SU-DHL-6 (cell line): Measurements from ENCODE around the gene CCDC82.

Source experiments
- H2AFZ ChIP-seq: fragments of 200-600 bp; sonication (generic); 2 replicates; pipeline ENCODE4 v1.6.1; 2014; ENCODE audit warnings: low read depth, mild to moderate bottlenecking, moderate library complexity, mixed read lengths, antibody characterized with exemption, low read length; ENCODE audit not compliant: severe bottlenecking
- H3F3A ChIP-seq: fragments of 200-600 bp; shearing (Covaris generic); 2 replicates; pipeline ENCODE4 v1.6.0; 2016; ENCODE audit warnings: antibody characterized with exemption, mild to moderate bottlenecking; ENCODE audit not compliant: insufficient read depth
- H3K27ac ChIP-seq: fragments of 200-600 bp; sonication (generic); 2 replicates; pipeline ENCODE4 v1.5.1; 2016; ENCODE audit warnings: low read depth, mild to moderate bottlenecking, low read length, moderate library complexity, mixed read lengths
- H3K27me3 ChIP-seq: fragments of 200-600 bp; sonication (generic), shearing (Covaris generic); 2 replicates; pipeline ENCODE4 v1.6.0; 2014; ENCODE audit warnings: mild to moderate bottlenecking, low read length
- H3K36me3 ChIP-seq: fragments of 200-600 bp; sonication (generic); 2 replicates; pipeline ENCODE4 v1.6.1; 2014; ENCODE audit warnings: mild to moderate bottlenecking, low read length, mixed read lengths
- H3K4me2 ChIP-seq: fragments of 300-600, 200-600 bp; shearing (Covaris generic), sonication (generic); 2 replicates; pipeline ENCODE4 v1.6.0; 2014; ENCODE audit warnings: low read length, low read depth, mild to moderate bottlenecking; ENCODE audit not compliant: poor library complexity, severe bottlenecking
- H3K4me3 ChIP-seq: fragments of 200-600 bp; sonication (generic); 2 replicates; pipeline ENCODE4 v1.5.1; 2014; ENCODE audit warnings: antibody characterized with exemption, low read length, mild to moderate bottlenecking, mixed read lengths; ENCODE audit not compliant: insufficient read depth, poor library complexity, severe bottlenecking
- H3K79me2 ChIP-seq: fragments of 200-600 bp; sonication (generic); 2 replicates; pipeline ENCODE4 v1.6.1; 2014; ENCODE audit warnings: mild to moderate bottlenecking, low read length, moderate library complexity; ENCODE audit not compliant: insufficient read depth
- H3K9ac ChIP-seq: fragments of 200-600 bp; sonication (generic); 2 replicates; pipeline ENCODE4 v1.7.0; 2014; ENCODE audit warnings: mild to moderate bottlenecking, low read length
- H3K9me2 ChIP-seq: fragments of 200-600 bp; sonication (generic); replicated peaks from 2 replicates; pipeline ENCODE4 v1.6.1; 2014; ENCODE audit warnings: low read length; ENCODE audit not compliant: insufficient read depth
- H3K9me3 ChIP-seq: fragments of 200-600 bp; sonication (generic); 2 replicates; pipeline ENCODE4 v1.6.1; 2014; ENCODE audit warnings: low read length, mixed read lengths; ENCODE audit not compliant: insufficient read depth
- H4K20me1 ChIP-seq: fragments of 200-600 bp; sonication (generic); 2 replicates; pipeline ENCODE4 v1.6.1; 2014; ENCODE audit warnings: low read depth, mild to moderate bottlenecking, antibody characterized with exemption, low read length, moderate library complexity, mixed read lengths
- CTCF ChIP-seq: fragments of 200-600 bp; sonication (generic); IDR thresholded peaks from one replicate; pipeline ENCODE4 v1.5.1; 2017; ENCODE audit warnings: antibody characterized with exemption, mild to moderate bottlenecking, low read length, moderate library complexity; ENCODE audit not compliant: insufficient read depth, poor library complexity, severe bottlenecking
- EZH2phosphoT487 ChIP-seq: fragments of 200-600 bp; sonication (generic), shearing (Covaris generic); conservative IDR thresholded peaks from 2 replicates; pipeline ENCODE4 v1.6.1; 2018; ENCODE audit warnings: mild to moderate bottlenecking, antibody characterized with exemption, low read length, moderate library complexity, mixed read lengths

CCDC82 gene

GRCh38 chr11:96332126-96332771 lies 57.5 kb downstream of the CCDC82 start:
- H3K4me3 ChIP-seq = no peak overlapping the region
- H3F3A ChIP-seq = no peaks in the 10 kb centered on the region
- no peaks in the 10 kb centered on the region for H3K9me3 ChIP-seq
- no peak overlapping the region for H2AFZ ChIP-seq
- no peak overlapping the region for H3K4me2 ChIP-seq
- H3K9ac ChIP-seq = no peak overlapping the region
- no peaks in the 10 kb centered on the region for H3K9me2 ChIP-seq
- H3K79me2 ChIP-seq = no peaks in the 10 kb centered on the region
- H3K27ac ChIP-seq = no peak overlapping the region
- H4K20me1 ChIP-seq = no peaks in the 10 kb centered on the region
- H3K27me3 ChIP-seq = no peaks in the 10 kb centered on the region
- TF ChIP-seq EZH2phosphoT487 = no peak
- TF ChIP-seq CTCF = no peak
- H3K36me3 ChIP-seq = no peaks in the 10 kb centered on the region

GRCh38 chr11:96331699-96332116 lies 58.0 kb downstream of the CCDC82 start:
- Histone ChIP-seq H3K36me3 (no peaks in the 10 kb centered on the region), H3K27ac (no peak overlapping the region), H3K9me2 (no peaks in the 10 kb centered on the region), H3K9ac (no peak overlapping the region), H3F3A (no peaks in the 10 kb centered on the region), H3K79me2 (no peaks in the 10 kb centered on the region), H3K9me3 (no peaks in the 10 kb centered on the region), H3K4me3 (no peak overlapping the region), H3K27me3 (no peaks in the 10 kb centered on the region), H3K4me2 (no peak overlapping the region), H4K20me1 (no peaks in the 10 kb centered on the region), H2AFZ (no peak overlapping the region)
- no peak for TF ChIP-seq EZH2phosphoT487

GRCh38 chr11:96330511-96330859 lies 59.2 kb downstream of the CCDC82 start:
- no peak overlapping the region for H3K4me2 ChIP-seq
- no peaks in the 10 kb centered on the region for H3K36me3 ChIP-seq
- H3K9ac ChIP-seq = no peak overlapping the region
- no peak overlapping the region for H3K27ac ChIP-seq
- H3K4me3 ChIP-seq = no peak overlapping the region
- no peaks in the 10 kb centered on the region for H4K20me1 ChIP-seq
- no peaks in the 10 kb centered on the region for H3K79me2 ChIP-seq
- no peaks in the 10 kb centered on the region for H3K9me3 ChIP-seq
- H2AFZ ChIP-seq = no peak overlapping the region
- H3F3A ChIP-seq = no peaks in the 10 kb centered on the region
- no peak for TF ChIP-seq CTCF
- TF ChIP-seq EZH2phosphoT487 = no peak
- H3K27me3 ChIP-seq = no peaks in the 10 kb centered on the region
- no peaks in the 10 kb centered on the region for H3K9me2 ChIP-seq

- H3K27ac ChIP-seq = no peak overlapping the region
- no peaks in the 10 kb centered on the region for H3K79me2 ChIP-seq
- no peak overlapping the region for H3K4me2 ChIP-seq
These were observed 59.7 kb downstream of the CCDC82 start for GRCh38 chr11:96329855-96330510.

More at GRCh38 chr11:96329855-96330510, 59.7 kb downstream of the CCDC82 start:
- H2AFZ ChIP-seq = no peak overlapping the region
- no peaks in the 10 kb centered on the region for H4K20me1 ChIP-seq
- H3K4me3 ChIP-seq = no peak overlapping the region
- H3K9ac ChIP-seq = no peak overlapping the region
- no peaks in the 10 kb centered on the region for H3K36me3 ChIP-seq
- H3F3A ChIP-seq = no peaks in the 10 kb centered on the region
- H3K9me3 ChIP-seq = no peaks in the 10 kb centered on the region
- H3K9me2 ChIP-seq = no peaks in the 10 kb centered on the region
- H3K27me3 ChIP-seq = no peaks in the 10 kb centered on the region
- TF ChIP-seq EZH2phosphoT487 (no peak), CTCF (no peak)
